DND-41 (cell line): ENCODE results near the gene MARVELD1.

Experiments
- EZH2 ChIP-seq: IDR thresholded peaks from 3 replicates; pipeline ENCODE4 v1.6.1; 2012; ENCODE audit warnings: borderline replicate concordance, low read depth, mild to moderate bottlenecking, moderate library complexity, low read length, inconsistent platforms; ENCODE audit not compliant: severe bottlenecking
- TF ChIP-seq, protein P1 (sequence below): IDR thresholded peaks from 2 replicates; pipeline ENCODE4 v1.5.1; 2012; ENCODE audit warnings: borderline replicate concordance, low read length, moderate library complexity, mild to moderate bottlenecking; ENCODE audit not compliant: poor library complexity, severe bottlenecking; ENCODE audit errors: extremely low read depth

DNA sequence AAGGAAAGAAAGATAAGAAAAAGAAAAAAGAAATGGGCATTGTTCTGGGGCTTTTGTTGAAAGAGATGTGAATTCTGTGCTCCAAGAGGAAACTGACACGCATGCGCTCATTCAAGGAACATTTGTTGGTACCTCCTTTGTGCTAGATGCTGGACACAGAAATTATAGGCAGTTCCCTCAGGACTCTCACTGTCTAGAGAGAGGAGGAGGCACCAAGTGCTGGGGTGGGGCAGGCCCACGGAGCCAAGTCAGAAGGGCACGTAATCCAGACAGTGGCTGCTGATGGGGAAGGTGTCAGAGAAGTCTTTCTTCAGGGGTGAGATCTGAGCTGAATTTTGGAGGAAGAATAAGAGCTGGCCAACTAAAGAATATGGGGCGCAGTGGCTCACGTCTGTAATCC is 20.5 kb downstream of the MARVELD1 start:
- TF ChIP-seq, protein P1, sequence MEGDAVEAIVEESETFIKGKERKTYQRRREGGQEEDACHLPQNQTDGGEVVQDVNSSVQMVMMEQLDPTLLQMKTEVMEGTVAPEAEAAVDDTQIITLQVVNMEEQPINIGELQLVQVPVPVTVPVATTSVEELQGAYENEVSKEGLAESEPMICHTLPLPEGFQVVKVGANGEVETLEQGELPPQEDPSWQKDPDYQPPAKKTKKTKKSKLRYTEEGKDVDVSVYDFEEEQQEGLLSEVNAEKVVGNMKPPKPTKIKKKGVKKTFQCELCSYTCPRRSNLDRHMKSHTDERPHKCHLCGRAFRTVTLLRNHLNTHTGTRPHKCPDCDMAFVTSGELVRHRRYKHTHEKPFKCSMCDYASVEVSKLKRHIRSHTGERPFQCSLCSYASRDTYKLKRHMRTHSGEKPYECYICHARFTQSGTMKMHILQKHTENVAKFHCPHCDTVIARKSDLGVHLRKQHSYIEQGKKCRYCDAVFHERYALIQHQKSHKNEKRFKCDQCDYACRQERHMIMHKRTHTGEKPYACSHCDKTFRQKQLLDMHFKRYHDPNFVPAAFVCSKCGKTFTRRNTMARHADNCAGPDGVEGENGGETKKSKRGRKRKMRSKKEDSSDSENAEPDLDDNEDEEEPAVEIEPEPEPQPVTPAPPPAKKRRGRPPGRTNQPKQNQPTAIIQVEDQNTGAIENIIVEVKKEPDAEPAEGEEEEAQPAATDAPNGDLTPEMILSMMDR, result no peak
- no peak for TF ChIP-seq EZH2
